Measurements from ENCODE around the gene PROM2.

DNA sequence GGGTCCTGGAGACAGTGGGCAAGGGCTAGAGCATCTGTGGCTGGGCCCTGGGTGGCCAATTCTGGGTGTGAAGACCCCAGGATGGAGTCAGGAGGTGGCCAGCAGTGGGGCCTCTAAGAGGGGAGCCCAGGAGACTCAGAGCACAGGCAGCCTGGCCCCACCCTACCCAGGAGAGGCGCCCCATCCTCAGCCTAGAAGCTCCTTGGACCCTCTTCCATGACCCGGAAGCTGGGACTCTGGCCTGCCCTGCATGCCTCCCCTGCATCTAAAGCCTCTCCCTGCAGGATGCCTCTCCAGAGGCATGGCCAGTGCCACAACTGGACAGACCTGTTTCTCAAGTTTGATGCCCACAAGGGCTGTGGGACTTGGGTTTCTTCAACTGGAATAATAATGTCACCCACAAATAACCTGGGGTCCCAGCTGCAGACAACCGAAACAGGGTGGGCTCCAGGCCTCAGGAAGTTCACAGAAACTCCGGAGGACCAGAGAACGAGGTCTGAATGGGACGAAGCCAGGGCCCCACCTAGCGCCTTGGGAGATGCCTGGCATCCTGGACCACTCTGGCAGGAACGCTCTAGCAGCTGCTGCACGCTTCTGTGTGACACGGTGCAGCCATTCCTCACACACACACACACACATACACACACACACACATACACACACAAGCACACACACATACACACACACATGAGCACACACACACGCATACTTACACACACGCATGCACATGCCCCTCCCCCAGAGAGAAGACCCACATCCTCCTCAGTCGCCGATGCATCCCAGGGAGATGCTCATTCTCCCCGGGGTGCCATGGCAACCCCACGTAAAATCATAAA, 39.3 kb downstream of the PROM2 start:
- TF ChIP-seq, protein P1, sequence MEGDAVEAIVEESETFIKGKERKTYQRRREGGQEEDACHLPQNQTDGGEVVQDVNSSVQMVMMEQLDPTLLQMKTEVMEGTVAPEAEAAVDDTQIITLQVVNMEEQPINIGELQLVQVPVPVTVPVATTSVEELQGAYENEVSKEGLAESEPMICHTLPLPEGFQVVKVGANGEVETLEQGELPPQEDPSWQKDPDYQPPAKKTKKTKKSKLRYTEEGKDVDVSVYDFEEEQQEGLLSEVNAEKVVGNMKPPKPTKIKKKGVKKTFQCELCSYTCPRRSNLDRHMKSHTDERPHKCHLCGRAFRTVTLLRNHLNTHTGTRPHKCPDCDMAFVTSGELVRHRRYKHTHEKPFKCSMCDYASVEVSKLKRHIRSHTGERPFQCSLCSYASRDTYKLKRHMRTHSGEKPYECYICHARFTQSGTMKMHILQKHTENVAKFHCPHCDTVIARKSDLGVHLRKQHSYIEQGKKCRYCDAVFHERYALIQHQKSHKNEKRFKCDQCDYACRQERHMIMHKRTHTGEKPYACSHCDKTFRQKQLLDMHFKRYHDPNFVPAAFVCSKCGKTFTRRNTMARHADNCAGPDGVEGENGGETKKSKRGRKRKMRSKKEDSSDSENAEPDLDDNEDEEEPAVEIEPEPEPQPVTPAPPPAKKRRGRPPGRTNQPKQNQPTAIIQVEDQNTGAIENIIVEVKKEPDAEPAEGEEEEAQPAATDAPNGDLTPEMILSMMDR (IDR thresholded peaks at IDR 0.05), result no peak
- TF ChIP-seq EP300 (IDR thresholded peaks at IDR 0.05) (no peak), POLR2A (IDR thresholded peaks at IDR 0.05) (no peak), POLR2AphosphoS5 (IDR thresholded peaks at IDR 0.05) (no peak)
